H9 (cell line): ENCODE data around the gene PTP4A2. TPM values are rescaled to one million over a fixed set of nuclear protein-coding genes. Genes with fewer than 3 reads are reported as not detected.

Experiments used
- DNase-seq: peaks from one replicate; pipeline ENCODE4 v3.0.0-alpha.2; 2017
- H2AFZ ChIP-seq: one replicate; pipeline ENCODE4 v1.6.1; 2013; ENCODE audit warnings: mild to moderate bottlenecking, low read length, control low read depth, moderate library complexity
- H2AK5ac ChIP-seq: 2 replicates; pipeline ENCODE4 v1.6.1; 2013; ENCODE audit warnings: low read length, control low read depth, mixed read lengths; ENCODE audit not compliant: insufficient read length
- H2BK120ac ChIP-seq: one replicate; pipeline ENCODE4 v1.6.1; 2013; ENCODE audit warnings: low read depth, mild to moderate bottlenecking, low read length, control low read depth, inconsistent platforms; ENCODE audit not compliant: poor library complexity, severe bottlenecking
- H2BK12ac ChIP-seq: 2 replicates; pipeline ENCODE4 v1.6.1; 2013; ENCODE audit warnings: low read length, control low read depth, mixed read lengths, low read depth; ENCODE audit not compliant: insufficient read length
- H2BK15ac ChIP-seq: 2 replicates; pipeline ENCODE4 v1.6.1; 2013; ENCODE audit warnings: low read depth, low read length, control low read depth
- H2BK20ac ChIP-seq: one replicate; pipeline ENCODE4 v1.6.1; 2013; ENCODE audit warnings: low read depth, mild to moderate bottlenecking, low read length, control low read depth, inconsistent platforms; ENCODE audit not compliant: poor library complexity, severe bottlenecking
- H2BK5ac ChIP-seq: 2 replicates; pipeline ENCODE4 v1.6.1; 2013; ENCODE audit warnings: low read length, control low read depth, mixed read lengths; ENCODE audit not compliant: insufficient read length
- H3K14ac ChIP-seq: 2 replicates; pipeline ENCODE4 v1.6.1; 2013; ENCODE audit warnings: low read length, control low read depth; ENCODE audit not compliant: insufficient read depth
- H3K18ac ChIP-seq: 2 replicates; pipeline ENCODE4 v1.6.1; 2013; ENCODE audit warnings: low read depth, mild to moderate bottlenecking, mixed read lengths, low read length, control low read depth; ENCODE audit not compliant: insufficient read length
- H3K23ac ChIP-seq: 2 replicates; pipeline ENCODE4 v1.6.1; 2013; ENCODE audit warnings: low read length, control low read depth, mixed read lengths, low read depth; ENCODE audit not compliant: insufficient read length
- H3K23me2 ChIP-seq: 2 replicates; pipeline ENCODE4 v1.6.1; 2013; ENCODE audit warnings: low read depth, mild to moderate bottlenecking, mixed read lengths, low read length, control low read depth; ENCODE audit not compliant: insufficient read length, poor library complexity, severe bottlenecking
- H3K27ac ChIP-seq: 2 replicates; pipeline ENCODE4 v1.5.1; 2013; ENCODE audit warnings: low read length, control low read depth, mixed read lengths, low read depth; ENCODE audit not compliant: insufficient read length
- H3K27me3 ChIP-seq: 2 replicates; pipeline ENCODE4 v1.6.1; 2013; ENCODE audit warnings: low read length, control low read depth, inconsistent platforms; ENCODE audit not compliant: insufficient read depth
- H3K4ac ChIP-seq: 2 replicates; pipeline ENCODE4 v1.6.1; 2013; ENCODE audit warnings: low read depth, mild to moderate bottlenecking, control low read depth, inconsistent platforms, low read length, moderate library complexity
- H3K4me1 ChIP-seq: 2 replicates; pipeline ENCODE4 v1.6.1; 2013; ENCODE audit warnings: low read length, control low read depth, inconsistent platforms; ENCODE audit not compliant: insufficient read depth
- H3K4me2 ChIP-seq: 2 replicates; pipeline ENCODE4 v1.6.1; 2013; ENCODE audit warnings: low read length, control low read depth, mixed read lengths; ENCODE audit not compliant: insufficient read length, insufficient read depth
- H3K56ac ChIP-seq: 2 replicates; pipeline ENCODE4 v1.6.1; 2013; ENCODE audit warnings: low read depth, mild to moderate bottlenecking, mixed read lengths, low read length, control low read depth; ENCODE audit not compliant: insufficient read length
- H3K79me1 ChIP-seq: 2 replicates; pipeline ENCODE4 v1.6.1; 2013; ENCODE audit warnings: low read depth, mild to moderate bottlenecking, moderate library complexity, low read length, control low read depth, inconsistent platforms; ENCODE audit not compliant: insufficient read depth, poor library complexity, severe bottlenecking
- H3K79me2 ChIP-seq: 2 replicates; pipeline ENCODE4 v1.6.1; 2013; ENCODE audit warnings: low read length, control low read depth, inconsistent platforms; ENCODE audit not compliant: insufficient read depth
- H3K9ac ChIP-seq: 2 replicates; pipeline ENCODE4 v1.6.1; 2013; ENCODE audit warnings: low read length, control low read depth, mixed read lengths; ENCODE audit not compliant: insufficient read length; ENCODE audit errors: extremely low read depth
- H3K9me3 ChIP-seq: one replicate; pipeline ENCODE4 v1.6.1; 2013; ENCODE audit warnings: low read depth, low read length, inconsistent platforms; ENCODE audit not compliant: control insufficient read depth
- H3T11ph ChIP-seq: one replicate; pipeline ENCODE4 v1.6.1; 2013; ENCODE audit warnings: mild to moderate bottlenecking, low read length, control low read depth, inconsistent platforms
- H4K20me1 ChIP-seq: one replicate; pipeline ENCODE4 v1.6.1; 2013; ENCODE audit not compliant: control insufficient read depth, insufficient read length, insufficient read depth
- H4K5ac ChIP-seq: 2 replicates; pipeline ENCODE4 v1.6.1; 2013; ENCODE audit warnings: low read depth, mild to moderate bottlenecking, mixed read lengths, low read length, control low read depth; ENCODE audit not compliant: insufficient read length
- H4K8ac ChIP-seq: replicated peaks from 2 replicates; pipeline ENCODE4 v1.6.1; 2013; ENCODE audit warnings: low read length, control low read depth, mixed read lengths, low read depth; ENCODE audit not compliant: insufficient read length
- H4K91ac ChIP-seq: 2 replicates; pipeline ENCODE4 v1.6.1; 2013; ENCODE audit warnings: low read depth, mild to moderate bottlenecking, moderate library complexity, mixed read lengths, low read length, control low read depth; ENCODE audit not compliant: insufficient read length
- H3K27ac Mint-ChIP-seq, 3 experiments: 2 replicates in 2 of 3; 3 replicates in 1 of 3; pipeline ENCODE4 v1.8.0; 2020 to 2021; ENCODE audit warnings: mixed read lengths in 3 of 3, mild to moderate bottlenecking in 1 of 3, moderate library complexity in 1 of 3
- H3K27me3 Mint-ChIP-seq: 2 replicates; pipeline ENCODE4 v1.8.0; 2021; ENCODE audit warnings: low read depth, mild to moderate bottlenecking, moderate library complexity, mixed read lengths
- H3K36me3 Mint-ChIP-seq, 3 experiments: 2 replicates in 2 of 3; 3 replicates in 1 of 3; pipeline ENCODE4 v1.8.0; 2020 to 2021; ENCODE audit warnings: low read depth in 3 of 3, mixed read lengths in 3 of 3; ENCODE audit not compliant: insufficient read depth in 1 of 3
- H3K4me1 Mint-ChIP-seq, 2 experiments: 2 replicates each; pipeline ENCODE4 v1.8.0; 2020; ENCODE audit warnings: mixed read lengths in 2 of 2
- H3K4me3 Mint-ChIP-seq, 2 experiments: 2 replicates in 1 of 2; 3 replicates in 1 of 2; pipeline ENCODE4 v1.8.0; 2020 to 2021; ENCODE audit warnings: mild to moderate bottlenecking in 2 of 2, mixed read lengths in 2 of 2, moderate library complexity in 1 of 2
- H3K9me3 Mint-ChIP-seq, 2 experiments: 2 replicates in 1 of 2; 3 replicates in 1 of 2; pipeline ENCODE4 v1.8.0; 2020; ENCODE audit warnings: mild to moderate bottlenecking in 2 of 2, mixed read lengths in 2 of 2, moderate library complexity in 1 of 2
- CTCF ChIP-seq: fragments of 200-600 bp; sonication (generic); conservative IDR thresholded peaks from 3 replicates; pipeline ENCODE4 v1.8.0; 2021; ENCODE audit warnings: antibody characterized with exemption, mild to moderate bottlenecking
- WGBS: extraction: QIAGEN DNeasy Blood & Tissue Kit; methylation state at CpG from one replicate; pipeline ENCODE4 v1.1.7; 2013; ENCODE audit warnings: missing lambda C conversion rate, low lambda C conversion rate, mixed read lengths; ENCODE audit not compliant: insufficient read length; ENCODE audit errors: extremely low coverage; 5-methylcytosine and 5-hydroxymethylcytosine counted together
- total RNA-seq: library from RNA; stranded (reverse); gene quantifications from 2 replicates; pipeline ENCODE4 v1.2.1, GENCODE V29; 2021

Gene PTP4A2
- total RNA-seq, 1 experiment from 2014 or later: 192 TPM

- H3K18ac ChIP-seq: no peak overlapping the region
- no peak overlapping the region for H3K27ac ChIP-seq
- WGBS: no CpG with 5 or more reads among the region's 1 CpG
- no peak overlapping the region for H2BK15ac ChIP-seq
- no peaks in the 10 kb centered on the region for H3K4me1 ChIP-seq
- H2AFZ ChIP-seq: no peak overlapping the region
- peaks cover 0 to 5% of the 10 kb centered on the region in 2 experiments; a peak in 1 of 4 replicates for H3K4me1 Mint-ChIP-seq
- H3K4me3 Mint-ChIP-seq: no peak overlapping the region
- no peak overlapping the region for H2BK20ac ChIP-seq
- H3K36me3 Mint-ChIP-seq: peaks cover 26 to 74% (median 68%) of the 10 kb centered on the region in 3 experiments
- no peak overlapping the region for H4K91ac ChIP-seq
- no peak overlapping the region for H3K9ac ChIP-seq
- H3K9me3 ChIP-seq: no peaks in the 10 kb centered on the region
- no peak for DNase-seq
- no peak overlapping the region for H3K23ac ChIP-seq
- H3K4me2 ChIP-seq: no peak overlapping the region
- no peak overlapping the region for H3K4ac ChIP-seq
- H4K20me1 ChIP-seq: no peaks in the 10 kb centered on the region
- H3K27me3 ChIP-seq: no peaks in the 10 kb centered on the region
- no peak overlapping the region for H3T11ph ChIP-seq
- H3K56ac ChIP-seq: no peak overlapping the region
- no peak overlapping the region for H2AK5ac ChIP-seq
- no peak overlapping the region for H3K14ac ChIP-seq
- no peak overlapping the region for H2BK5ac ChIP-seq
- no peaks in the 10 kb centered on the region; the same call in 1 of the 2 replicates for H3K79me2 ChIP-seq
- H3K9me3 Mint-ChIP-seq: no peaks in the 10 kb centered on the region
- no peaks in the 10 kb centered on the region for H3K23me2 ChIP-seq
- H3K27ac Mint-ChIP-seq: peak overlapping the region in 1 of 3 experiments; percentile 10; a peak in 1 of 7 replicates
- no peak overlapping the region for H4K5ac ChIP-seq
- H3K27me3 Mint-ChIP-seq: no peaks in the 10 kb centered on the region
- TF ChIP-seq CTCF: no peak
- no peaks in the 10 kb centered on the region for H3K79me1 ChIP-seq
- H4K8ac ChIP-seq: no peak overlapping the region
- no peak overlapping the region for H2BK12ac ChIP-seq
- no peak overlapping the region for H2BK120ac ChIP-seq
Measured at GRCh38 chr1:31912839-31913239, 25.3 kb downstream of the PTP4A2 start.
